ENCODE measurements around the gene LRRC3.

- TF ChIP-seq CTCF (IDR thresholded peaks at IDR 0.05) (no peak), POLR2A (IDR thresholded peaks at IDR 0.05) (no peak)
Observed at GRCh38 chr21:44492567-44493385, 37.5 kb downstream of the LRRC3 start.
